Colon (tissue), 2 donors: ENCODE results near the gene LDLRAD3.
"Not testable (repeated sequence)": the region's sequence is repeated elsewhere in the genome, so short reads cannot be mapped to it uniquely, and the experiment has no call there.

Source experiments
- FAIRE-seq: peaks from 2 replicates; lab custom pipeline; 2012; peaks lifted over from hg19 to GRCh38; lab: Jason Lieb, UNC
- donor health status: control.
- donor health status: control.

The LDLRAD3 gene

GRCh38 chr11:35995681-35996271 lies 51.9 kb downstream of the LDLRAD3 start:
- no peak for FAIRE-seq

GRCh38 chr11:35997902-35998520 lies 54.1 kb downstream of the LDLRAD3 start:
- FAIRE-seq = no peak

GRCh38 chr11:35998634-35999033 lies 54.8 kb downstream of the LDLRAD3 start:
- FAIRE-seq = no peak

- no peak for FAIRE-seq
These were observed 56.8 kb downstream of the LDLRAD3 start for GRCh38 chr11:36000616-36001190.

GRCh38 chr11:36002196-36002595 lies 58.3 kb downstream of the LDLRAD3 start:
- no peak for FAIRE-seq

GRCh38 chr11:36002796-36003195 lies 58.9 kb downstream of the LDLRAD3 start:
- no peak for FAIRE-seq

- no peak for FAIRE-seq
These were observed 62.7 kb downstream of the LDLRAD3 start for GRCh38 chr11:36006556-36006955.

GRCh38 chr11:36007127-36007655 lies 63.3 kb downstream of the LDLRAD3 start:
- no peak for FAIRE-seq

- no peak for FAIRE-seq
These were observed 64.7 kb downstream of the LDLRAD3 start for GRCh38 chr11:36008584-36008983.

GRCh38 chr11:36009473-36009872 lies 65.6 kb downstream of the LDLRAD3 start:
- FAIRE-seq = no peak

GRCh38 chr11:36010010-36010740 lies 66.3 kb downstream of the LDLRAD3 start:
- FAIRE-seq = no peak

GRCh38 chr11:36011574-36011973 lies 67.7 kb downstream of the LDLRAD3 start:
- FAIRE-seq = no peak

GRCh38 chr11:36012455-36012854 lies 68.6 kb downstream of the LDLRAD3 start:
- FAIRE-seq = no peak

- FAIRE-seq = no peak
These were observed 69.1 kb downstream of the LDLRAD3 start for GRCh38 chr11:36012979-36013378.

- not testable (repeated sequence) for FAIRE-seq
These were observed 69.6 kb downstream of the LDLRAD3 start for GRCh38 chr11:36013446-36013845.

- FAIRE-seq = no peak
These were observed 70.4 kb downstream of the LDLRAD3 start for GRCh38 chr11:36013950-36014897.

- no peak for FAIRE-seq
These were observed 71.2 kb downstream of the LDLRAD3 start for GRCh38 chr11:36014898-36015665.

- no peak for FAIRE-seq
These were observed 71.9 kb downstream of the LDLRAD3 start for GRCh38 chr11:36015799-36016198.

- FAIRE-seq = no peak
These were observed 72.4 kb downstream of the LDLRAD3 start for GRCh38 chr11:36016263-36016662.

GRCh38 chr11:36016709-36017108 lies 72.8 kb downstream of the LDLRAD3 start:
- no peak for FAIRE-seq
